ENCODE data around the gene GNE.
"Not testable (repeated sequence)": the region's sequence is repeated elsewhere in the genome, so short reads cannot be mapped to it uniquely, and the experiment has no call there.

GNE gene, protein sequence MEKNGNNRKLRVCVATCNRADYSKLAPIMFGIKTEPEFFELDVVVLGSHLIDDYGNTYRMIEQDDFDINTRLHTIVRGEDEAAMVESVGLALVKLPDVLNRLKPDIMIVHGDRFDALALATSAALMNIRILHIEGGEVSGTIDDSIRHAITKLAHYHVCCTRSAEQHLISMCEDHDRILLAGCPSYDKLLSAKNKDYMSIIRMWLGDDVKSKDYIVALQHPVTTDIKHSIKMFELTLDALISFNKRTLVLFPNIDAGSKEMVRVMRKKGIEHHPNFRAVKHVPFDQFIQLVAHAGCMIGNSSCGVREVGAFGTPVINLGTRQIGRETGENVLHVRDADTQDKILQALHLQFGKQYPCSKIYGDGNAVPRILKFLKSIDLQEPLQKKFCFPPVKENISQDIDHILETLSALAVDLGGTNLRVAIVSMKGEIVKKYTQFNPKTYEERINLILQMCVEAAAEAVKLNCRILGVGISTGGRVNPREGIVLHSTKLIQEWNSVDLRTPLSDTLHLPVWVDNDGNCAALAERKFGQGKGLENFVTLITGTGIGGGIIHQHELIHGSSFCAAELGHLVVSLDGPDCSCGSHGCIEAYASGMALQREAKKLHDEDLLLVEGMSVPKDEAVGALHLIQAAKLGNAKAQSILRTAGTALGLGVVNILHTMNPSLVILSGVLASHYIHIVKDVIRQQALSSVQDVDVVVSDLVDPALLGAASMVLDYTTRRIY

DNA sequence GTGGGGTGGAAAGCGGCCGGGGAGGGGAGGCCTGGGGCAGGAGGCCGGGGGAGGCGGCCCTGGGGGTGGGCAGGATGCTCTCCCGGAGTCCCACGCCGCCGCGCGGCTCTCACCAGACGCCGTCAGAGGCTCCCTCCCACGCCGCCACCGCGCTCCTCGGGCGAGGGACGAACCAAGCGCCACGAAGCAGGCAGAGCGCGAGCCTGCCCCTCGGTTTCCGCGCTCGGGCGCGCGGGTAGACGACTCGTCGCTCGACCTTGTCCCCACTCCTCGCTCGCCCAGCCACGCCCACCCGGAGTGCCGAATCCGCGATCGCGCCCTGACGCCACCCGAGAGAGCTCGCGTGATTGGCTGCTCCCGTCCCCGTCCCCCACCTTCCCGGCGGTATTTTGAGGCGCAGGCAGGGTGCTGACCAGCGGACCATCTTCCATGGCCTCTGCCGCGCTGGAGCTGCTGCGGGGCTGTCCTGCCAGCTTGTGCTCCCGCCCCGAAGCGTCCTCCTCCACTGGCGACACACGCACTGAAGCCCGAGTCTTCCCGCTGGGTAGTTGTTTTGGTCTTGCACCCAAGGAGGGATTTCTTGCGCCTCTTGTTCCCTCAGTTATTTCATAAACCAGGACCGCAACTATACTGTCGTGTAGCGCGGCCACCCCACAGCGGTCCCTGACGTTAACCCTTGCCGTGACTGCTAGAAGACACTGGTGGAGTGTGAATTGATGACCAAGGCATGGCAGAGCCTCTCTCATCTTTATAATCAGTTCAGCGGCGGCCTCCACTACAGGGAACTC lies at the start of gene GNE:
Gene GNE (minus strand): TSS at position 241 of the 788 bp plus-strand sequence. CDS start 9,093 bp downstream, outside the sequence.
- no peaks in the 10 kb centered on the region for H3K27me3 ChIP-seq (ENCODE audit: control insufficient read depth in 5 of 5, insufficient read depth in 4 of 5, low read length in 5 of 5)
- H3K27ac ChIP-seq (ENCODE audit: low read depth, low read length) = peak within 1 kb of the TSS; percentile 92
- H3K9me3 ChIP-seq (ENCODE audit: control insufficient read depth in 5 of 5, low read length in 5 of 5) = no peaks in the 10 kb centered on the region
- peak within 1 kb of the TSS; percentile 83 to 96 (median 90) for H3K4me3 ChIP-seq (ENCODE audit: low read depth in 1 of 5, low read length in 5 of 5)
- H3K36me3 ChIP-seq (ENCODE audit: control insufficient read depth in 5 of 5, insufficient read depth in 5 of 5, low read length in 5 of 5) = no peaks in the 10 kb centered on the region
- peaks cover 4 to 16% (median 13%) of the 10 kb centered on the region in 5 donors for H3K4me1 ChIP-seq (ENCODE audit: control insufficient read depth in 5 of 5, insufficient read depth in 5 of 5, low read length in 5 of 5)
- peak within 1 kb of the TSS; percentile 72 to 86 (median 76) for H3K9ac ChIP-seq (ENCODE audit: low read length in 5 of 5)

DNA sequence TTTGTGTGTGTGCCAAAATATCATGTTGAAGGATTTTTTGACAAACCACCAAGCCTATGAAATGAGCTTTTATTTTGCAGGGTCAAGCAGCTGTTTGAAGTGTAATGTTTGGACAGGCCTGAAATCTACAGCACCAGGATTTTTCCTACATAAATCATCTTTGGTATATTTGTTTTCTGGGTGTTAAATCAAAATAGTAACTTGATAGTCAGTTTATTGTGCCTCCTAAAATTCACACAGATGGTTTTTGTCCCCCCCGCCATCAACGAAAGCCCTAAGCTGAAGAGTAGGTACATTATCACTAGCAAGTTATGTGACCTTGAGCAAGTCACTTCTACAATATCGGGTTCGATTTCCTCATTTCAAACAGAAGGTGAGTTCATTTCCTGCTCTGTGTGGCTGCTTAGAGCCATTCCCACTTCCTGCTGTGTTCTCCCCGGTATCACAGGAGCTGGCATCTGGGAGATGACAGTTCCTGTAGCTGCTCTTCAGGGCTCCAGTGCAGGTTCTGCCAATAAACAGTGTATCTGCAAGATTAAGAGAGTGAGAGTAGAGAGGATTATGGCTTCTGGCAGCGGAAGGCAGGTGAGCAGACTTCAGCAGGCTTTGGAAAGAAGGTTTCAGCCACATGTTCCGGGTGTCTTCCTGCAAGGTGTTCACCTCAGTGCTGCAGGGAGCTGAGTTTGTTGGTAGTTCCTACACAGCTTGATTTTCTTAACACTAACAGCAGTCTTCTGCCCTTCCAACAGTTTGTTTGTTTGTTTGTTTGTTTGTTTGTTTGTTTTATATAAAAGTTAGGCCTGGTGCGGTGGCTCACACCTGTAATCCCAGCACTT lies 48.4 kb upstream of the GNE start:
- Histone ChIP-seq H3K36me3 (ENCODE audit: control insufficient read depth in 5 of 5, insufficient read depth in 5 of 5, low read length in 5 of 5) (no peaks in the 10 kb centered on the region), H3K4me1 (ENCODE audit: control insufficient read depth in 5 of 5, insufficient read depth in 5 of 5, low read length in 5 of 5) (peaks cover 0 to 4% (median 0%) of the 10 kb centered on the region in 5 donors), H3K4me3 (ENCODE audit: low read depth in 1 of 5, low read length in 5 of 5) (no peak overlapping the region), H3K27me3 (ENCODE audit: control insufficient read depth in 5 of 5, insufficient read depth in 4 of 5, low read length in 5 of 5) (no peaks in the 10 kb centered on the region), H3K9ac (ENCODE audit: low read length in 5 of 5) (no peak overlapping the region), H3K9me3 (ENCODE audit: control insufficient read depth in 5 of 5, low read length in 5 of 5) (no peaks in the 10 kb centered on the region), H3K27ac (ENCODE audit: low read depth, low read length) (no peak overlapping the region)

DNA sequence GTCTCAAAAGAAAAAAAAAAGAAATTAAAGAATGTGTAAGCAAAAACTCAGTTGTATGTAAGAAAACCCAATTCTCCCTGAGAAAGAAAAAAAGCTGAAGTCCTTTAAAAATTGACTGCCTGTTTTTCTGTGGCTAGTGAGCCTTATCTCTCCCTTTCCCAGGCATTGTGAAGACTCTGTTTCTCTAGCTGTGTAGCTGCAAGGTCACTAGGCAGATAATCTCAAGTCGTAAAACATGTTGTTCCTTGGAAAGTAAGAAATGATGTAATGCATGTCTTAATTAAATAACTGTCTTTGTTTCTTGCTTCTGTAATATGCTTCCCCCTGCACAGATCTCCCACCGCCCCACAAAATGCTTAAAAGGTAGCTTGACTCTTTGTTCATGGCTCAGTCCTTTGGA lies 46.1 kb upstream of the GNE start:
- H3K4me3 ChIP-seq (ENCODE audit: low read depth in 1 of 5, low read length in 5 of 5); H3K27ac ChIP-seq (ENCODE audit: low read depth, low read length); H3K9ac ChIP-seq (ENCODE audit: low read length in 5 of 5); H3K36me3 ChIP-seq (ENCODE audit: control insufficient read depth in 5 of 5, insufficient read depth in 5 of 5, low read length in 5 of 5); H3K9me3 ChIP-seq (ENCODE audit: control insufficient read depth in 5 of 5, low read length in 5 of 5); H3K27me3 ChIP-seq (ENCODE audit: control insufficient read depth in 5 of 5, insufficient read depth in 4 of 5, low read length in 5 of 5); H3K4me1 ChIP-seq (ENCODE audit: control insufficient read depth in 5 of 5, insufficient read depth in 5 of 5, low read length in 5 of 5): not testable (repeated sequence)

DNA sequence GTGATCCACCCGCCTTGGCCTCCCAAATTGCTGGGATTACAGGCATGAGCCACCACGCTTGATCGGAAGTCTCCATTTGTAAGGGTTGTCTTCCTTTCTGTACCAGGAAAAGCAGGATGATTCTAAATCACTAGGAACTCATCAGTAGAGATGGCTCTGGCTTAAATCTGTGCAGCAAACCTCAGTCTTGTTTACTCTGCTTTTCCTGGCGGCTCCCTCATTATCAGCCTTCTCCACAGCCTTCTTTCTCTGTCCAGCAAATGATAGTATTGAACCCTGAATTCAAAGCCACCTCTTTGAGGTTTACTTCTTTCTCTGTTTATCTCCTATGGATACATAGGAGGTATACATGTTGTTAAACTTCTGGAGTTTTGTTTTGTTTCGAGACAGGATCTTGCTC lies 43.0 kb upstream of the GNE start:
- H3K36me3 ChIP-seq (ENCODE audit: control insufficient read depth in 5 of 5, insufficient read depth in 5 of 5, low read length in 5 of 5) = no peaks in the 10 kb centered on the region
- H3K9me3 ChIP-seq (ENCODE audit: control insufficient read depth in 5 of 5, low read length in 5 of 5) = no peaks in the 10 kb centered on the region
- peaks cover 0 to 13% (median 10%) of the 10 kb centered on the region in 5 donors for H3K4me1 ChIP-seq (ENCODE audit: control insufficient read depth in 5 of 5, insufficient read depth in 5 of 5, low read length in 5 of 5)
- H3K4me3 ChIP-seq (ENCODE audit: low read depth in 1 of 5, low read length in 5 of 5) = no peak overlapping the region
- H3K27me3 ChIP-seq (ENCODE audit: control insufficient read depth in 5 of 5, insufficient read depth in 4 of 5, low read length in 5 of 5) = no peaks in the 10 kb centered on the region
- no peak overlapping the region for H3K9ac ChIP-seq (ENCODE audit: low read length in 5 of 5)
- H3K27ac ChIP-seq (ENCODE audit: low read depth, low read length) = no peak overlapping the region

DNA sequence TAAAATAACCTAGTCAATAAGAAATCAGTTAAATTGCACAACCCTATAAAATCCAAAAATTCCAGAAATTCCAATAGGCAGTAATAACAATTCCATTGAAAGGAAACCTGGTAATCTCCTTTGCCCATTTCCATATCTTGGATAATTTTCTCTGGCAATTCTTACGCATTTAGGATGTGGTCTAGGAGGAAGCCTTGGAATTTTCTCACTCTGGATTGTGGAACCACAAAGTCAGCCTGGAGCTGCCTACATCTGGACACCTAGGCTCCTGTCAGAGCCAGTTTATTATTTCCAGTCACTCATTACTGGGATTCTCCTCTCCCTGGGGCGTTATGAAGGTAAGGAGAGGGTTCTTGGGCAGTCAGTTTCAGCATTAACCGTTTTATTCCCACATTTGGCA lies 40.3 kb upstream of the GNE start:
- Histone ChIP-seq H3K27ac (ENCODE audit: low read depth, low read length) (no peak overlapping the region), H3K9me3 (ENCODE audit: control insufficient read depth in 5 of 5, low read length in 5 of 5) (no peaks in the 10 kb centered on the region), H3K9ac (ENCODE audit: low read length in 5 of 5) (no peak overlapping the region), H3K4me1 (ENCODE audit: control insufficient read depth in 5 of 5, insufficient read depth in 5 of 5, low read length in 5 of 5) (peaks cover 0 to 16% (median 10%) of the 10 kb centered on the region in 5 donors), H3K4me3 (ENCODE audit: low read depth in 1 of 5, low read length in 5 of 5) (no peak overlapping the region), H3K36me3 (ENCODE audit: control insufficient read depth in 5 of 5, insufficient read depth in 5 of 5, low read length in 5 of 5) (no peaks in the 10 kb centered on the region), H3K27me3 (ENCODE audit: control insufficient read depth in 5 of 5, insufficient read depth in 4 of 5, low read length in 5 of 5) (no peaks in the 10 kb centered on the region)

DNA sequence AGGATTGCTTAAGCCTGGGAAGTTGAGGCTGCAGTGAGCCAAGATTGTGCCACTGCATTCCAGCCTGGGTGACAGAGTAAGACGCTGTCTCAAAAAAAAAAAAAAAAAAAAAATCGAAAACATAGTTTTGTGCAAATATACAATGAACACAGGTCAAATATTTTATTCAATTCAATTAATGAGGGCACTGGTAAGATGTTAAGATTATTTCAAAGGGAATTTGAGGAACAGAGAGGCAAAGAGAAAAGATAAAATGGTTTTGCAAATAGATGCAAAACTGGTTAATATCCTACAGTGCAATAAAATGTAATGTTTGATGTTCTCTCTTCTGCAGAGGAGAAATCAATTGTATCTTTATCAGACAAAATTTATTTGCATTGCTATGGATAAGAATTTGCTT lies 39.5 kb upstream of the GNE start:
- Histone ChIP-seq H3K4me3 (ENCODE audit: low read depth in 1 of 5, low read length in 5 of 5) (no peak overlapping the region), H3K27me3 (ENCODE audit: control insufficient read depth in 5 of 5, insufficient read depth in 4 of 5, low read length in 5 of 5) (no peaks in the 10 kb centered on the region), H3K9ac (ENCODE audit: low read length in 5 of 5) (no peak overlapping the region), H3K4me1 (ENCODE audit: control insufficient read depth in 5 of 5, insufficient read depth in 5 of 5, low read length in 5 of 5) (peaks cover 0 to 16% (median 10%) of the 10 kb centered on the region in 5 donors), H3K27ac (ENCODE audit: low read depth, low read length) (no peak overlapping the region), H3K36me3 (ENCODE audit: control insufficient read depth in 5 of 5, insufficient read depth in 5 of 5, low read length in 5 of 5) (no peaks in the 10 kb centered on the region), H3K9me3 (ENCODE audit: control insufficient read depth in 5 of 5, low read length in 5 of 5) (no peaks in the 10 kb centered on the region)

DNA sequence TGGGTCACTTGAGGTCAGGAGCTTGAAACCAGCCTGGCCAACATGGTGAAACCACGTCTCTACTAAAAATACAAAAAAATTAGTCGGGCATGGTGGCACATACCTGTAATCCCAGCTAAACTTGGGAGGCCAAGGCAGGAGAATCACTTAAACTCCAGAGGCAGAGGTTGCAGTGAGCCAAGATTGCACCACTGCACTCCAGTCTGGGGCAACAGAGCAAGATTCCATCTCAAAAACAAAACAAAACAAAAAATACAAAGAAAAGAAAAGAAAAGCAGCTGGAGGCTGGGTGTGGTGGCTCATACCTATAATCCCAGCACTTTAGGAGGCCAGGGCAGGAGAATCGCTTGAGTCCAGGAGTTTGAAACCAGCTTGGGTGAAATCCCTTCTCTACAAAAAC lies 36.7 kb upstream of the GNE start:
- not testable (repeated sequence) for H3K36me3 ChIP-seq (ENCODE audit: control insufficient read depth in 5 of 5, insufficient read depth in 5 of 5, low read length in 5 of 5); H3K27ac ChIP-seq (ENCODE audit: low read depth, low read length); H3K4me3 ChIP-seq (ENCODE audit: low read depth in 1 of 5, low read length in 5 of 5); H3K9ac ChIP-seq (ENCODE audit: low read length in 5 of 5); H3K9me3 ChIP-seq (ENCODE audit: control insufficient read depth in 5 of 5, low read length in 5 of 5); H3K27me3 ChIP-seq (ENCODE audit: control insufficient read depth in 5 of 5, insufficient read depth in 4 of 5, low read length in 5 of 5)
- H3K4me1 ChIP-seq (ENCODE audit: control insufficient read depth in 5 of 5, insufficient read depth in 5 of 5, low read length in 5 of 5) = peaks cover 0 to 16% (median 10%) of the 10 kb centered on the region in 5 donors

DNA sequence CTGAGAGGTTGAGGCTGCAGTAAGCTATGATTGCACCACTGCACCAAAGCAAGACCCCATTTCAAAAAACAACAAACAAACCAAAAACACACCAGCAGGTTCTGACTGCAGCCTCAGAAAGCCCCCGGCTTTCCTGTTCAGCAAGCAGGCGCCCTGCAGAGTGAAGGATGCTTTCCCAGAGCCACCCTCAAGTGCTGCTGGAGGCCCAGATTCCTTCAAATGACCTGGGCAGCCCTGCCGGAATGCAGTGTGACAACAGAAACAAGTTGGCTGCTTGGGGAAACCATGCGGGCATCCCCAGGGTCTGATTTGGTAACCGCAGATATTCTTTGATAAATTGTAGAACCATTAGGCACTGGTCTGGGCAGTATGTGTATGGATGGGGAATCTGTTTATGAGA lies 35.7 kb upstream of the GNE start:
- Histone ChIP-seq H3K27ac (ENCODE audit: low read depth, low read length) (no peak overlapping the region), H3K9me3 (ENCODE audit: control insufficient read depth in 5 of 5, low read length in 5 of 5) (no peaks in the 10 kb centered on the region), H3K4me3 (ENCODE audit: low read depth in 1 of 5, low read length in 5 of 5) (no peak overlapping the region), H3K27me3 (ENCODE audit: control insufficient read depth in 5 of 5, insufficient read depth in 4 of 5, low read length in 5 of 5) (no peaks in the 10 kb centered on the region), H3K36me3 (ENCODE audit: control insufficient read depth in 5 of 5, insufficient read depth in 5 of 5, low read length in 5 of 5) (no peaks in the 10 kb centered on the region), H3K9ac (ENCODE audit: low read length in 5 of 5) (no peak overlapping the region), H3K4me1 (ENCODE audit: control insufficient read depth in 5 of 5, insufficient read depth in 5 of 5, low read length in 5 of 5) (peaks cover 0 to 16% (median 10%) of the 10 kb centered on the region in 5 donors)

DNA sequence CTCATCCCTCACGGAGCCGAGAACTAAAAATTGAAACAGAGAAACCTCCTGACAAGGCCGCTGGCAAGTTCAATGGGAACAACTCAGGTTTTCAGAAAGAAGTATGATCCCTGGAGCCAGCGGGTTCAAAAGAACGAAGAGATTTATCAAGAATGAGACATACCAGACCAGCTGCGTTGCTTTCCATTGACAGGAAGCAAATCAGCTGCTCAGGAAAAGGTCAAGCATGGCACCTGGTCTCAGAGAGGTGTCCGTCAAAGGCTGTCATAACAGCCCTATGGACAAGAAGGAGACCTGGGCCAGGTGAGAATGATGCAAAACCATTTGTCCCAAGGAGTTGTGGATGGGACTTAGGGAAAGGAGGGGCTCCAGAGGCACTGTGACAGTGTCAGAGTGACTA lies 34.9 kb upstream of the GNE start:
- Histone ChIP-seq H3K4me1 (ENCODE audit: control insufficient read depth in 5 of 5, insufficient read depth in 5 of 5, low read length in 5 of 5) (peaks cover 0 to 11% (median 10%) of the 10 kb centered on the region in 5 donors), H3K9me3 (ENCODE audit: control insufficient read depth in 5 of 5, low read length in 5 of 5) (no peaks in the 10 kb centered on the region), H3K27me3 (ENCODE audit: control insufficient read depth in 5 of 5, insufficient read depth in 4 of 5, low read length in 5 of 5) (no peaks in the 10 kb centered on the region), H3K36me3 (ENCODE audit: control insufficient read depth in 5 of 5, insufficient read depth in 5 of 5, low read length in 5 of 5) (no peaks in the 10 kb centered on the region), H3K9ac (ENCODE audit: low read length in 5 of 5) (no peak overlapping the region), H3K4me3 (ENCODE audit: low read depth in 1 of 5, low read length in 5 of 5) (no peak overlapping the region), H3K27ac (ENCODE audit: low read depth, low read length) (no peak overlapping the region)

All from subcutaneous abdominal adipose tissue (tissue), 5 donors.